Loucy (cell line): ENCODE results near the gene SNU13.
"Not testable (repeated sequence)": the region's sequence is repeated elsewhere in the genome, so short reads cannot be mapped to it uniquely, and the experiment has no call there.

Source experiments
- H2AFZ ChIP-seq: fragments of 200-600 bp; sonication (generic); 2 replicates; pipeline ENCODE4 v1.6.0; 2016; ENCODE audit warnings: antibody characterized with exemption, mild to moderate bottlenecking, low read length, moderate library complexity
- H3F3A ChIP-seq: fragments of 200-600 bp; 2 replicates; pipeline ENCODE4 v1.6.0; 2016; ENCODE audit warnings: antibody characterized with exemption, low read depth, mild to moderate bottlenecking
- H3K27me3 ChIP-seq: fragments of 200-600 bp; sonication (generic); 2 replicates; pipeline ENCODE4 v1.6.1; 2014; ENCODE audit warnings: low read length, mild to moderate bottlenecking; ENCODE audit not compliant: insufficient read depth, poor library complexity, severe bottlenecking
- H3K36me3 ChIP-seq: fragments of 200-600 bp; sonication (generic); 2 replicates; pipeline ENCODE4 v1.6.1; 2016; ENCODE audit warnings: low read length; ENCODE audit not compliant: insufficient read depth
- H3K4me1 ChIP-seq: fragments of 200-600 bp; sonication (generic); 2 replicates; pipeline ENCODE4 v1.5.1; 2014; ENCODE audit warnings: low read length, mild to moderate bottlenecking; ENCODE audit not compliant: insufficient read depth, poor library complexity, severe bottlenecking
- H3K4me2 ChIP-seq: fragments of 200-600 bp; sonication (generic); 2 replicates; pipeline ENCODE4 v1.6.0; 2014; ENCODE audit warnings: antibody characterized with exemption, low read length, low read depth, mild to moderate bottlenecking; ENCODE audit not compliant: poor library complexity, severe bottlenecking
- H3K4me3 ChIP-seq: fragments of 200-600 bp; sonication (generic); 2 replicates; pipeline ENCODE4 v1.5.1; 2014; ENCODE audit warnings: low read length, mild to moderate bottlenecking, mixed read lengths; ENCODE audit not compliant: poor library complexity, severe bottlenecking
- H3K79me2 ChIP-seq: fragments of 200-600 bp; sonication (generic); 2 replicates; pipeline ENCODE4 v1.6.1; 2014; ENCODE audit warnings: low read length; ENCODE audit not compliant: insufficient read depth
- H3K9ac ChIP-seq: fragments of 200-600 bp; sonication (generic); 2 replicates; pipeline ENCODE4 v1.6.0; 2014; ENCODE audit warnings: mild to moderate bottlenecking, low read depth, low read length, moderate library complexity; ENCODE audit not compliant: poor library complexity, severe bottlenecking
- H3K9me2 ChIP-seq: fragments of 200-600 bp; sonication (generic); replicated peaks from 2 replicates; pipeline ENCODE4 v1.6.1; 2016; ENCODE audit warnings: low read depth, low read length, mixed read lengths
- H3K9me3 ChIP-seq: fragments of 200-600 bp; sonication (generic); 2 replicates; pipeline ENCODE4 v1.6.1; 2014; ENCODE audit warnings: mild to moderate bottlenecking, antibody characterized with exemption, low read length, low read depth; ENCODE audit not compliant: insufficient read depth
- H4K20me1 ChIP-seq: fragments of 200-600 bp; sonication (generic); 2 replicates; pipeline ENCODE4 v1.6.0; 2014; ENCODE audit warnings: antibody characterized with exemption, low read length, mild to moderate bottlenecking; ENCODE audit not compliant: insufficient read depth, poor library complexity, severe bottlenecking
- CTCF ChIP-seq: fragments of 200-600 bp; sonication (generic); conservative IDR thresholded peaks from 2 replicates; pipeline ENCODE4 v1.5.1; 2014; ENCODE audit warnings: mild to moderate bottlenecking, antibody characterized with exemption, low read length
- EZH2phosphoT487 ChIP-seq: fragments of 200-600 bp; IDR thresholded peaks from 2 replicates; pipeline ENCODE4 v1.6.1; 2018; ENCODE audit warnings: antibody characterized with exemption, mild to moderate bottlenecking, moderate library complexity, borderline replicate concordance

The SNU13 gene

GRCh38 chr22:41688365-41689211, at the start of gene SNU13:
SNU13 (minus strand) TSS chr22:41688867; CDS start chr22:41688796, 71 bp downstream.
- Histone ChIP-seq H3K36me3 (no peaks in the 10 kb centered on the region), H3K27me3 (no peaks in the 10 kb centered on the region), H3K9ac (peak within 1 kb of the TSS; percentile 96), H3K4me2 (peak within 1 kb of the TSS; percentile 79), H4K20me1 (peaks cover 18% of the 10 kb centered on the region), H3K9me3 (no peaks in the 10 kb centered on the region), H3K9me2 (no peaks in the 10 kb centered on the region), H3K79me2 (peaks cover 64% of the 10 kb centered on the region), H3K4me3 (peak within 1 kb of the TSS; percentile 94), H3K4me1 (peaks cover 13% of the 10 kb centered on the region), H2AFZ (peak within 1 kb of the TSS; percentile 77), H3F3A (no peaks in the 10 kb centered on the region)
- TF ChIP-seq EZH2phosphoT487 = no peak
- TF ChIP-seq CTCF = no peak

DNA sequence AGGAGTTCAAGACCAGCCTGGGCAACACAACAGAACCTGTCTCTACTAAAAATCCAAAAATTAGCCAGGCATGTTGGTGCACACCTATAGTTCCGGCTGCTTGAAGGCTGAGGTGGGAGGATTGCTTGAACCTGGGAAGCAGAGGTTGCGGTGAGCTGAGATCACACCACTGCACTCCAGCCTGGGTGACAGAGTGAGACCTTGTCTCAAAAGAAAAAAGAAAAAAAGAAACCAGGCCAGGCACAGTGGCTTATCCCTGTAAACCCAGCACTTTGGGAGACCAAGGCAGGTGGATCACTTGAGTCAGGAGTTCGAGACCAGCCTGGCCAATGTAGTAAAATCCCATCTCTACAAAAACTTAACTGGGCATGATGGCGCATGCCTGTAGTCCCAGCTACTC, 44.6 kb upstream of the SNU13 start:
- not testable (repeated sequence) for H3K4me3 ChIP-seq, H3K79me2 ChIP-seq, H2AFZ ChIP-seq, H3K27me3 ChIP-seq, H3K4me2 ChIP-seq, H3K9ac ChIP-seq, H3K4me1 ChIP-seq, H3F3A ChIP-seq, H4K20me1 ChIP-seq, H3K9me3 ChIP-seq, H3K36me3 ChIP-seq, H3K9me2 ChIP-seq

DNA sequence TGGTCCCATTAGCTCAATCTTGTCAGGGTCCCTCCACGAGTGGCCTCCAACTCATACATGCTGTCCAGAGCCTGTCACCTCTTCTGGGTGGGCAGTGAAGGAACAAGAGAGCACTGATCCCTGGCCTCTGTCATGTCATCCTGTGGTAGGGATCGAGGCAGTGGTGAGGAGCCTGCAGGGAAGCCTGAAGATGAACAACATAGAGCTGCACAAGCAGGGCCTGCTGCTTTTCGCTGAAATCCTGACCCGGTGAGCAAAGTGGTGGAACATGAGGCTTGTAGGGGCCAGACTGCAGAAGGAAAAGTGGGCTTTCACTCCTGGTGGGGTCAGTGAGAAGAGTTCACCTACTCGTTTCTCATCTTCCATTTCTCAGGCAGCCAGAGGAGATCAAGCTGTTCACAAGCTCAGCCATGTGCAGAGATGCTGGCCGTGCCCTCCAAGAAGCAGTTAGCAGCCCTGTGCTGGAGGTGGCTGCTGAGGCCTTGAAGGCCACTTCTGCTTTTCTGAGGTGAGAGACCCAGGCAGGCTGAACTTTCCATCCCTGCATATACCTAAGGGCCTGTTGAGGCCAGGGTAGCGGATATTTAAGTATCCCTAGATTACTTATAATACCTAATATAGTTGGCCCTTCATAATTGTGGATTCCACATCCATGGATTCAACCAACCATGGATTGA, 43.6 kb upstream of the SNU13 start:
- H3F3A ChIP-seq = no peaks in the 10 kb centered on the region
- H3K27me3 ChIP-seq = no peaks in the 10 kb centered on the region
- no peak overlapping the region for H2AFZ ChIP-seq
- H3K79me2 ChIP-seq = no peaks in the 10 kb centered on the region
- no peak overlapping the region for H3K4me2 ChIP-seq
- H3K4me3 ChIP-seq = no peak overlapping the region
- H3K36me3 ChIP-seq = no peaks in the 10 kb centered on the region
- H3K4me1 ChIP-seq = no peaks in the 10 kb centered on the region
- no peaks in the 10 kb centered on the region for H4K20me1 ChIP-seq
- no peak for TF ChIP-seq EZH2phosphoT487
- no peak for TF ChIP-seq CTCF
- H3K9me2 ChIP-seq = no peaks in the 10 kb centered on the region
- no peak overlapping the region for H3K9ac ChIP-seq
- no peaks in the 10 kb centered on the region for H3K9me3 ChIP-seq
